ENCODE measurements around the gene PPP1R9A. TPM values are rescaled to one million over a fixed set of nuclear protein-coding genes. Genes with fewer than 3 reads are reported as not detected.
A peak's percentile ranks its signal among the peaks of the same experiment; 100 is the strongest.

The PPP1R9A gene
- total RNA-seq, 1 experiment from 2014 or later = 15.6 TPM

DNA sequence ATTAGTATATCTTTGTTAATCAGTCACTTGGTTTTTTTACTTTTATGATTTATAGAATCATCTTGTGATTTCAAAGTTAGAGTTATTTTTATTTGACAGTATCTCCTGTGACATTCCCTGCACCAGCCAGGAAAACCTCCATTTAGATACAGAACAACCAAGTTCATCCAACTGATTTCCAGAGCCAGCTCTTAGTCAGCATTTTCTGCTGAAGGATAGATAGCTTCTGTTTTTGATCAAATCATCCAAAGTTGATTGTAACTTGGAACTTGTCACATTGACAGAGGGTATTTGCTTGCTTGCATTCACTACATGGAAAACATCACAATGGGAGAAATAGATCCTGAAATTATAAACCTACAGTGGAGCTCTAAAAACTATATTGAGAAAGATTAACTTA, 294.3 kb downstream of the PPP1R9A start:
- ChIA-PET POLR2A (ENCODE audit: low non-redundant PET) (interaction anchor here (0.7 kb wide), 1 partner anchor 751 kb away, joined by 3 read pairs; no protein-coding TSS in a partner anchor), CTCF (no interaction called here)
- TF ChIP-seq, protein P1, sequence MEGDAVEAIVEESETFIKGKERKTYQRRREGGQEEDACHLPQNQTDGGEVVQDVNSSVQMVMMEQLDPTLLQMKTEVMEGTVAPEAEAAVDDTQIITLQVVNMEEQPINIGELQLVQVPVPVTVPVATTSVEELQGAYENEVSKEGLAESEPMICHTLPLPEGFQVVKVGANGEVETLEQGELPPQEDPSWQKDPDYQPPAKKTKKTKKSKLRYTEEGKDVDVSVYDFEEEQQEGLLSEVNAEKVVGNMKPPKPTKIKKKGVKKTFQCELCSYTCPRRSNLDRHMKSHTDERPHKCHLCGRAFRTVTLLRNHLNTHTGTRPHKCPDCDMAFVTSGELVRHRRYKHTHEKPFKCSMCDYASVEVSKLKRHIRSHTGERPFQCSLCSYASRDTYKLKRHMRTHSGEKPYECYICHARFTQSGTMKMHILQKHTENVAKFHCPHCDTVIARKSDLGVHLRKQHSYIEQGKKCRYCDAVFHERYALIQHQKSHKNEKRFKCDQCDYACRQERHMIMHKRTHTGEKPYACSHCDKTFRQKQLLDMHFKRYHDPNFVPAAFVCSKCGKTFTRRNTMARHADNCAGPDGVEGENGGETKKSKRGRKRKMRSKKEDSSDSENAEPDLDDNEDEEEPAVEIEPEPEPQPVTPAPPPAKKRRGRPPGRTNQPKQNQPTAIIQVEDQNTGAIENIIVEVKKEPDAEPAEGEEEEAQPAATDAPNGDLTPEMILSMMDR (conservative IDR thresholded peaks at IDR 0.05; ENCODE audit: low read depth, low read length) = no peak
- no peak for TF ChIP-seq EZH2 (IDR thresholded peaks at IDR 0.05; ENCODE audit: borderline replicate concordance, low read depth, low read length, poor library complexity, severe bottlenecking)
- H3K36me3 ChIP-seq (ENCODE audit: insufficient read depth, low read length, poor library complexity, severe bottlenecking) = no peaks in the 10 kb centered on the region
- no peak overlapping the region for H3K4me3 ChIP-seq (ENCODE audit: low read depth, low read length, poor library complexity, severe bottlenecking)
- DNase-seq (ENCODE audit: low spot score) = no peak
- BruUV-seq (replicated peaks) = no TSS peak
- H3K9me3 ChIP-seq (ENCODE audit: low read depth, low read length, poor library complexity, severe bottlenecking) = no peaks in the 10 kb centered on the region
- H3K27me3 ChIP-seq (replicated peaks; ENCODE audit: insufficient read depth, low read depth, low read length, poor library complexity) = no peaks in the 10 kb centered on the region
- intact Hi-C loops (cut with micrococcal nuclease; ENCODE audit: unreplicated experiment) = loop anchor here (2.0 kb wide), 1 partner anchor 753 kb away; no protein-coding TSS in a partner anchor
- H3K27ac ChIP-seq (ENCODE audit: low read depth, low read length, poor library complexity, severe bottlenecking) = no peak overlapping the region
- peaks cover 8% of the 10 kb centered on the region for H3K4me1 ChIP-seq (ENCODE audit: insufficient read depth, low read length, poor library complexity, severe bottlenecking)

DNA sequence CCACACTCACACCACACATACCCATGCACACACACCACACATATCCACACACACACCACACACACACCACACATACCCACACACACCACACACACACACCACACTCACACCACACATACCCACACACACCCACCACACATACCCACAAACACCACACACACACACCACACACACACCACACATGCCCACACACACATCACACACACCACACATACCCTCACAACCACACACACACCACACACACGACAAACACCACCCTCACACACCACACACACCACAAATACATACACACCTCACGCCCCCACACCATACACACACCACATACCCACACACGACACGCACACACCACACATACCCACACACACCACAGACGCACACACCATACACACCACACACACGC, 297.2 kb downstream of the PPP1R9A start:
- DNase-seq (ENCODE audit: low spot score) = no peak
- Histone ChIP-seq H3K27ac (ENCODE audit: low read depth, low read length, poor library complexity, severe bottlenecking) (no peak overlapping the region), H3K27me3 (replicated peaks; ENCODE audit: insufficient read depth, low read depth, low read length, poor library complexity) (no peaks in the 10 kb centered on the region), H3K36me3 (ENCODE audit: insufficient read depth, low read length, poor library complexity, severe bottlenecking) (no peaks in the 10 kb centered on the region), H3K4me3 (ENCODE audit: low read depth, low read length, poor library complexity, severe bottlenecking) (no peak overlapping the region), H3K9me3 (ENCODE audit: low read depth, low read length, poor library complexity, severe bottlenecking) (no peaks in the 10 kb centered on the region), H3K4me1 (ENCODE audit: insufficient read depth, low read length, poor library complexity, severe bottlenecking) (peaks cover 8% of the 10 kb centered on the region)
- ChIA-PET CTCF (no interaction called here), POLR2A (ENCODE audit: low non-redundant PET) (no interaction called here)
- BruUV-seq (replicated peaks) = no TSS peak
- intact Hi-C loops (cut with micrococcal nuclease; ENCODE audit: unreplicated experiment) = no loop called here
- TF ChIP-seq, protein P1 (conservative IDR thresholded peaks at IDR 0.05; ENCODE audit: low read depth, low read length) = no peak
- TF ChIP-seq EZH2 (IDR thresholded peaks at IDR 0.05; ENCODE audit: borderline replicate concordance, low read depth, low read length, poor library complexity, severe bottlenecking) = no peak

DNA sequence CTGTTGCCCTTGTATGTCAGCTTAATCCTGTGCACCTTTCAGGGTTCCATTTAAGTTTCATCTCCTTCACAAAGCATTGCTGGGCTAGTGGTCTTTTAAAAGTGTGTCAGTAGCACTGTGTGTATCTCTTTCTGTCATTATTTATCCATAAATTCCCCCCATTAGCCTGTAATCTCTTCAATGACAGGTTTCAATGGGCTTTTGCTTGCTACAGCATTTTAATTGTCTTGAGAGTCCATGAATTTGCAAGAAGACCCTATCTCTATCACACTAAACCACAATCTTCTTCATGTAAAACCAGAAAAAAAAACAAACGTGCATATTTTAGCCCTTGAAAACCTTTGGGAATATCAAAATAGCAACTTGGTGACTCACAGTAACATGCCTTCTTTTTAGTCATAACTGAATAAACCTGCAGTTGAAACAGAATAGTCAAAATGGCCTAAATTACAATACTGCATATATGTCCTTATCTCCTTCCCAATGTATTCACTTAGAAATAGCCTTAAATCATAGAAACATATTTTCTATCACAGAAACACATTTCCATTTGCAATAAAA, 298.4 kb downstream of the PPP1R9A start:
- Histone ChIP-seq H3K4me1 (ENCODE audit: insufficient read depth, low read length, poor library complexity, severe bottlenecking) (peaks cover 8% of the 10 kb centered on the region), H3K9me3 (ENCODE audit: low read depth, low read length, poor library complexity, severe bottlenecking) (no peaks in the 10 kb centered on the region), H3K36me3 (ENCODE audit: insufficient read depth, low read length, poor library complexity, severe bottlenecking) (no peaks in the 10 kb centered on the region), H3K27me3 (replicated peaks; ENCODE audit: insufficient read depth, low read depth, low read length, poor library complexity) (no peaks in the 10 kb centered on the region), H3K27ac (ENCODE audit: low read depth, low read length, poor library complexity, severe bottlenecking) (no peak overlapping the region), H3K4me3 (ENCODE audit: low read depth, low read length, poor library complexity, severe bottlenecking) (no peak overlapping the region)
- CTCF ChIA-PET = no interaction called here
- no TSS peak for BruUV-seq (replicated peaks)
- peak; percentile 44 for DNase-seq (ENCODE audit: low spot score)
- TF ChIP-seq, protein P1 (conservative IDR thresholded peaks at IDR 0.05; ENCODE audit: low read depth, low read length) = no peak
- TF ChIP-seq EZH2 (IDR thresholded peaks at IDR 0.05; ENCODE audit: borderline replicate concordance, low read depth, low read length, poor library complexity, severe bottlenecking) = no peak
- intact Hi-C loops (cut with micrococcal nuclease; ENCODE audit: unreplicated experiment) = no loop called here
- POLR2A ChIA-PET (ENCODE audit: low non-redundant PET) = no interaction called here
